Neural crest cell (in vitro differentiated cells): ENCODE measurements around the gene CFAP141. TPM values are rescaled to one million over a fixed set of nuclear protein-coding genes. Genes with fewer than 3 reads are reported as not detected.

Experiments used
- DNase-seq: peaks from one replicate; pipeline ENCODE4 v3.0.0; 2021; ENCODE audit warnings: low read depth, mixed read lengths, low spot score
- H3K27ac Mint-ChIP-seq: one replicate; pipeline ENCODE4 v1.8.0; 2021; ENCODE audit warnings: mild to moderate bottlenecking, mixed read lengths; ENCODE audit not compliant: unreplicated experiment
- H3K27me3 Mint-ChIP-seq: 2 replicates; pipeline ENCODE4 v1.8.0; 2021; ENCODE audit warnings: low read depth, mild to moderate bottlenecking, mixed read lengths
- H3K36me3 Mint-ChIP-seq: 2 replicates; pipeline ENCODE4 v1.8.0; 2021; ENCODE audit warnings: low read depth, mild to moderate bottlenecking, mixed read lengths
- H3K4me1 Mint-ChIP-seq: 2 replicates; pipeline ENCODE4 v1.8.0; 2021; ENCODE audit warnings: mixed read lengths
- H3K4me3 Mint-ChIP-seq: one replicate; pipeline ENCODE4 v1.8.0; 2021; ENCODE audit warnings: mild to moderate bottlenecking, mixed read lengths
- H3K9me3 Mint-ChIP-seq: 2 replicates; pipeline ENCODE4 v1.8.0; 2021; ENCODE audit warnings: mixed read lengths
- microRNA-seq: library from miRNA; unstranded; fragments of <30 nt; microRNA quantifications from one replicate; pipeline ENCODE4, GENCODE V29; 2020
- total RNA-seq: library from RNA; stranded (reverse); gene quantifications from 2 replicates; pipeline ENCODE4 v1.2.1, GENCODE V29; 2021
- TF ChIP-seq, protein P1 (sequence below): fragments of 200-600 bp; sonication (generic); conservative IDR thresholded peaks from 2 replicates; pipeline ENCODE4 v1.5.0; 2021; ENCODE audit warnings: antibody characterized with exemption, mild to moderate bottlenecking

CFAP141 gene
- total RNA-seq, 1 donor from 2014 or later, result not detected

DNA sequence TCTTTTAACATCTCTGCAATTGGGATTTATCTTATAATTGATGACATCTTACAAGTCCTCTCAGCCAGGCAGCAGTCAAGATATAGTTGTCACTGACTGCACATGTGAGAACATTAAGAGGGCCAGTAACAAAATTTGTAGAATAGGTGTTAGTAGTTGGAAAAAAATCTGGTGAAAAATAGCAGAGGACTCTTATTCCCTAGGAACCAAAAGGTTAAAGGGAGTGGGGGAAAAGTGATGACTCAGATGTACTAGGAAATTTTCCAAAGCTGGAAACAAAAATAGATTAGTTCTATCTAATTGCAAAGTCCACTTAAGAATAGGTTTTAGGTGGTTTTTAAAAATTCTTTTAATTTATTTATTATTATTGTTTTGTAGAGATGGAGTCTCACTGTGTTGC, 54.8 kb downstream of the CFAP141 start:
- Mint-ChIP-seq H3K4me3 (no peak overlapping the region), H3K9me3 (no peaks in the 10 kb centered on the region), H3K27me3 (no peaks in the 10 kb centered on the region), H3K36me3 (peaks cover 3% of the 10 kb centered on the region), H3K4me1 (peaks cover 6% of the 10 kb centered on the region), H3K27ac (no peak overlapping the region)
- TF ChIP-seq, protein P1, sequence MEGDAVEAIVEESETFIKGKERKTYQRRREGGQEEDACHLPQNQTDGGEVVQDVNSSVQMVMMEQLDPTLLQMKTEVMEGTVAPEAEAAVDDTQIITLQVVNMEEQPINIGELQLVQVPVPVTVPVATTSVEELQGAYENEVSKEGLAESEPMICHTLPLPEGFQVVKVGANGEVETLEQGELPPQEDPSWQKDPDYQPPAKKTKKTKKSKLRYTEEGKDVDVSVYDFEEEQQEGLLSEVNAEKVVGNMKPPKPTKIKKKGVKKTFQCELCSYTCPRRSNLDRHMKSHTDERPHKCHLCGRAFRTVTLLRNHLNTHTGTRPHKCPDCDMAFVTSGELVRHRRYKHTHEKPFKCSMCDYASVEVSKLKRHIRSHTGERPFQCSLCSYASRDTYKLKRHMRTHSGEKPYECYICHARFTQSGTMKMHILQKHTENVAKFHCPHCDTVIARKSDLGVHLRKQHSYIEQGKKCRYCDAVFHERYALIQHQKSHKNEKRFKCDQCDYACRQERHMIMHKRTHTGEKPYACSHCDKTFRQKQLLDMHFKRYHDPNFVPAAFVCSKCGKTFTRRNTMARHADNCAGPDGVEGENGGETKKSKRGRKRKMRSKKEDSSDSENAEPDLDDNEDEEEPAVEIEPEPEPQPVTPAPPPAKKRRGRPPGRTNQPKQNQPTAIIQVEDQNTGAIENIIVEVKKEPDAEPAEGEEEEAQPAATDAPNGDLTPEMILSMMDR, result no peak
- DNase-seq, result no peak

Small RNA genes within 50 kb of the gene (microRNA-seq; reads per million reads assigned to microRNA genes)
- gene MIR190B, result 45.0 reads per million, percentile 49 among the genes with 10 or more reads in this experiment

Other genes with a start within 250 kb of the CFAP141 start
- gene CRTC2, start 247.7 kb downstream of the CFAP141 start, total RNA-seq, result 34.1 and 34.7 TPM in 2 replicates
- 107 and 113 TPM in 2 replicates for gene SLC39A1, start 242.8 kb downstream of the CFAP141 start, total RNA-seq
- gene CREB3L4, start 238.4 kb downstream of the CFAP141 start, total RNA-seq, result 18.2 and 20.0 TPM in 2 replicates
- 72.9 and 74.2 TPM in 2 replicates for gene JTB, start 228.7 kb downstream of the CFAP141 start, total RNA-seq
- gene RAB13, start 220.0 kb downstream of the CFAP141 start, total RNA-seq, result 90.9 and 91.5 TPM in 2 replicates
- gene RPS27, start 215.6 kb downstream of the CFAP141 start, total RNA-seq, result 1,806 and 2,076 TPM in 2 replicates
- gene NUP210L, start 51.3 kb downstream of the CFAP141 start, total RNA-seq, result 0.05 TPM in 1 of 2 replicates, not detected in the other
- gene TPM3, start 14.2 kb downstream of the CFAP141 start, total RNA-seq, result 364 and 373 TPM in 2 replicates
- 256 and 258 TPM in 2 replicates for gene UBAP2L, start 14.6 kb upstream of the CFAP141 start, total RNA-seq
- gene HAX1, start 66.3 kb upstream of the CFAP141 start, total RNA-seq, result 63.4 and 63.7 TPM in 2 replicates
- gene AQP10, start 114.8 kb upstream of the CFAP141 start, total RNA-seq, result not detected in 2 replicates
- 44.2 and 48.0 TPM in 2 replicates for gene ATP8B2, start 119.2 kb upstream of the CFAP141 start, total RNA-seq
- 0.07 and 0.09 TPM in 2 replicates for gene IL6R, start 199.0 kb upstream of the CFAP141 start, total RNA-seq